Esophagus squamous epithelium (tissue), 4 donors: ENCODE data around the gene GLB1L.

Source experiments
- POLR2A ChIP-seq, 4 donors: fragments of 450-650 bp; IDR thresholded peaks; one replicate each; pipeline ENCODE4 v1.6.1; 2017; ENCODE audit warnings: antibody characterized with exemption in 4 of 4, mild to moderate bottlenecking in 4 of 4, moderate library complexity in 3 of 4
- TF ChIP-seq, protein P1 (sequence below), 6 experiments: fragments of 450-650 bp in 4 of 6; fragments of 200-600 bp in 2 of 6; sonication (generic) in 2 of 6; IDR thresholded peaks; one replicate each; pipeline ENCODE4 v1.5.1; 2016 to 2019; ENCODE audit warnings: antibody characterized with exemption in 6 of 6, mild to moderate bottlenecking in 4 of 6, moderate library complexity in 4 of 6

DNA sequence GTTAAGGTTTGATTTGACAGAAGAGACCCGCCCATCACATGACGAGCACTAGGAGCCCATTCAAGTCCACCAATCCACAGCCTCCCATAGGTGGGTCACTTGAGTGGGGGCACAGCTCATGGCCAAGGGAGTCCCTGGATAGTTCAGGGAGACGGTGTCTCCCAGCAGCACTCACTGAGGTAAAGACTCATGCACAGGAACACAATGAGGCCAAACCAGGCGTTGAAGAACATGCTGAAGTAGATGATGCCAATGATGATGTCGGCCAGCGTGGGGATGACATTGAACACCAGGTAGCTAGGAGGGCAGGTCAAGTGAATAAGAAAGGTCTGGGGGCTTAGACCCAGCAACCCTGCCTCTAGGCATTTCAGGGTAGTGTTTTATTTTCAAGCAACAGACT, 30.5 kb downstream of the GLB1L start:
- TF ChIP-seq, protein P1, sequence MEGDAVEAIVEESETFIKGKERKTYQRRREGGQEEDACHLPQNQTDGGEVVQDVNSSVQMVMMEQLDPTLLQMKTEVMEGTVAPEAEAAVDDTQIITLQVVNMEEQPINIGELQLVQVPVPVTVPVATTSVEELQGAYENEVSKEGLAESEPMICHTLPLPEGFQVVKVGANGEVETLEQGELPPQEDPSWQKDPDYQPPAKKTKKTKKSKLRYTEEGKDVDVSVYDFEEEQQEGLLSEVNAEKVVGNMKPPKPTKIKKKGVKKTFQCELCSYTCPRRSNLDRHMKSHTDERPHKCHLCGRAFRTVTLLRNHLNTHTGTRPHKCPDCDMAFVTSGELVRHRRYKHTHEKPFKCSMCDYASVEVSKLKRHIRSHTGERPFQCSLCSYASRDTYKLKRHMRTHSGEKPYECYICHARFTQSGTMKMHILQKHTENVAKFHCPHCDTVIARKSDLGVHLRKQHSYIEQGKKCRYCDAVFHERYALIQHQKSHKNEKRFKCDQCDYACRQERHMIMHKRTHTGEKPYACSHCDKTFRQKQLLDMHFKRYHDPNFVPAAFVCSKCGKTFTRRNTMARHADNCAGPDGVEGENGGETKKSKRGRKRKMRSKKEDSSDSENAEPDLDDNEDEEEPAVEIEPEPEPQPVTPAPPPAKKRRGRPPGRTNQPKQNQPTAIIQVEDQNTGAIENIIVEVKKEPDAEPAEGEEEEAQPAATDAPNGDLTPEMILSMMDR (IDR thresholded peaks at IDR 0.05), result no peak
- no peak for TF ChIP-seq POLR2A (IDR thresholded peaks at IDR 0.05)
